Measurements from ENCODE around the gene CNIH3.

CNIH3 gene

GRCh38 chr1:224643653-224644052 is 27.5 kb downstream of the CNIH3 start:
- Histone ChIP-seq H3K4me3 (ENCODE audit: low read length) (no peak overlapping the region), H3K36me3 (ENCODE audit: insufficient read depth, low read length) (no peaks in the 10 kb centered on the region), H3K9me3 (ENCODE audit: insufficient read depth, low read depth, low read length) (no peaks in the 10 kb centered on the region), H3K27me3 (ENCODE audit: insufficient read depth, low read length) (no peaks in the 10 kb centered on the region), H3K27ac (ENCODE audit: low read depth, low read length) (no peak overlapping the region), H3K4me1 (ENCODE audit: insufficient read depth, low read length) (0 out of 2 replicates have a peak, but pooled peaks cover 8% of the 10 kb centered on the region), H3K9ac (ENCODE audit: low read depth, low read length) (no peak overlapping the region)
- WGBS: 88% methylated on average over 5 of the region's 5 CpGs

GRCh38 chr1:224644553-224645154 is 28.5 kb downstream of the CNIH3 start:
- H3K4me1 ChIP-seq (ENCODE audit: insufficient read depth, low read length): 0 out of 2 replicates have a peak, but pooled peaks cover 8% of the 10 kb centered on the region
- H3K4me3 ChIP-seq (ENCODE audit: low read length): no peak overlapping the region
- H3K36me3 ChIP-seq (ENCODE audit: insufficient read depth, low read length): no peaks in the 10 kb centered on the region
- no peaks in the 10 kb centered on the region for H3K27me3 ChIP-seq (ENCODE audit: insufficient read depth, low read length)
- 54% methylated on average over 5 of the region's 5 CpGs for WGBS
- no peak overlapping the region for H3K27ac ChIP-seq (ENCODE audit: low read depth, low read length)
- H3K9ac ChIP-seq (ENCODE audit: low read depth, low read length): no peak overlapping the region
- no peaks in the 10 kb centered on the region for H3K9me3 ChIP-seq (ENCODE audit: insufficient read depth, low read depth, low read length)

- Histone ChIP-seq H3K9me3 (ENCODE audit: insufficient read depth, low read depth, low read length) (no peaks in the 10 kb centered on the region), H3K9ac (ENCODE audit: low read depth, low read length) (no peak overlapping the region), H3K27me3 (ENCODE audit: insufficient read depth, low read length) (no peaks in the 10 kb centered on the region), H3K4me3 (ENCODE audit: low read length) (no peak overlapping the region), H3K36me3 (ENCODE audit: insufficient read depth, low read length) (no peaks in the 10 kb centered on the region), H3K4me1 (ENCODE audit: insufficient read depth, low read length) (peaks cover 4% of the 10 kb centered on the region; the same call in 1 of the 2 replicates), H3K27ac (ENCODE audit: low read depth, low read length) (no peak overlapping the region)
- 94% methylated on average over 2 of the region's 2 CpGs for WGBS
Measured at GRCh38 chr1:224647449-224647848, 31.3 kb downstream of the CNIH3 start.

GRCh38 chr1:224650290-224650689 is 34.2 kb downstream of the CNIH3 start:
- H3K9ac ChIP-seq (ENCODE audit: low read depth, low read length): no peak overlapping the region
- no peaks in the 10 kb centered on the region for H3K27me3 ChIP-seq (ENCODE audit: insufficient read depth, low read length)
- H3K36me3 ChIP-seq (ENCODE audit: insufficient read depth, low read length): no peaks in the 10 kb centered on the region
- H3K4me1 ChIP-seq (ENCODE audit: insufficient read depth, low read length): peaks cover 4% of the 10 kb centered on the region; the same call in 1 of the 2 replicates
- no peak overlapping the region for H3K27ac ChIP-seq (ENCODE audit: low read depth, low read length)
- 93% methylated on average over 3 of the region's 3 CpGs for WGBS
- no peak overlapping the region for H3K4me3 ChIP-seq (ENCODE audit: low read length)
- H3K9me3 ChIP-seq (ENCODE audit: insufficient read depth, low read depth, low read length): no peaks in the 10 kb centered on the region

GRCh38 chr1:224651188-224651587 is 35.1 kb downstream of the CNIH3 start:
- Histone ChIP-seq H3K27ac (ENCODE audit: low read depth, low read length) (no peak overlapping the region), H3K27me3 (ENCODE audit: insufficient read depth, low read length) (no peaks in the 10 kb centered on the region), H3K4me3 (ENCODE audit: low read length) (no peak overlapping the region), H3K9me3 (ENCODE audit: insufficient read depth, low read depth, low read length) (no peaks in the 10 kb centered on the region), H3K9ac (ENCODE audit: low read depth, low read length) (no peak overlapping the region), H3K4me1 (ENCODE audit: insufficient read depth, low read length) (peaks cover 4% of the 10 kb centered on the region; the same call in 1 of the 2 replicates), H3K36me3 (ENCODE audit: insufficient read depth, low read length) (no peaks in the 10 kb centered on the region)
- WGBS: 97% methylated on average over 7 of the region's 7 CpGs

- no peaks in the 10 kb centered on the region for H3K27me3 ChIP-seq (ENCODE audit: insufficient read depth, low read length)
- no peak overlapping the region for H3K27ac ChIP-seq (ENCODE audit: low read depth, low read length)
- H3K9ac ChIP-seq (ENCODE audit: low read depth, low read length): no peak overlapping the region
- no peaks in the 10 kb centered on the region for H3K9me3 ChIP-seq (ENCODE audit: insufficient read depth, low read depth, low read length)
- no peaks in the 10 kb centered on the region for H3K4me1 ChIP-seq (ENCODE audit: insufficient read depth, low read length)
- 97% methylated on average over 10 of the region's 10 CpGs for WGBS
- H3K36me3 ChIP-seq (ENCODE audit: insufficient read depth, low read length): no peaks in the 10 kb centered on the region
- H3K4me3 ChIP-seq (ENCODE audit: low read length): no peak overlapping the region
Measured at GRCh38 chr1:224656392-224656791, 40.3 kb downstream of the CNIH3 start.

GRCh38 chr1:224660074-224660473 is 44.0 kb downstream of the CNIH3 start:
- Histone ChIP-seq H3K4me3 (ENCODE audit: low read length) (no peak overlapping the region), H3K36me3 (ENCODE audit: insufficient read depth, low read length) (no peaks in the 10 kb centered on the region), H3K27me3 (ENCODE audit: insufficient read depth, low read length) (no peaks in the 10 kb centered on the region), H3K4me1 (ENCODE audit: insufficient read depth, low read length) (no peaks in the 10 kb centered on the region), H3K9ac (ENCODE audit: low read depth, low read length) (no peak overlapping the region), H3K9me3 (ENCODE audit: insufficient read depth, low read depth, low read length) (no peaks in the 10 kb centered on the region), H3K27ac (ENCODE audit: low read depth, low read length) (no peak overlapping the region)
- 81% methylated on average over 5 of the region's 5 CpGs for WGBS

- H3K27ac ChIP-seq (ENCODE audit: low read depth, low read length): no peak overlapping the region
- H3K27me3 ChIP-seq (ENCODE audit: insufficient read depth, low read length): no peaks in the 10 kb centered on the region
- 89% methylated on average over 3 of the region's 3 CpGs for whole genome bisulfite sequencing
- H3K36me3 ChIP-seq (ENCODE audit: insufficient read depth, low read length): no peaks in the 10 kb centered on the region
- H3K9me3 ChIP-seq (ENCODE audit: insufficient read depth, low read depth, low read length): no peaks in the 10 kb centered on the region
- H3K4me3 ChIP-seq (ENCODE audit: low read length): no peak overlapping the region
- H3K9ac ChIP-seq (ENCODE audit: low read depth, low read length): no peak overlapping the region
- H3K4me1 ChIP-seq (ENCODE audit: insufficient read depth, low read length): no peaks in the 10 kb centered on the region
Measured at GRCh38 chr1:224662870-224663269, 46.8 kb downstream of the CNIH3 start.

GRCh38 chr1:224665016-224665415 is 48.9 kb downstream of the CNIH3 start:
- H3K27ac ChIP-seq (ENCODE audit: low read depth, low read length): no peak overlapping the region
- H3K9me3 ChIP-seq (ENCODE audit: insufficient read depth, low read depth, low read length): no peaks in the 10 kb centered on the region
- H3K27me3 ChIP-seq (ENCODE audit: insufficient read depth, low read length): no peaks in the 10 kb centered on the region
- H3K36me3 ChIP-seq (ENCODE audit: insufficient read depth, low read length): no peaks in the 10 kb centered on the region
- H3K9ac ChIP-seq (ENCODE audit: low read depth, low read length): no peak overlapping the region
- H3K4me3 ChIP-seq (ENCODE audit: low read length): no peak overlapping the region
- H3K4me1 ChIP-seq (ENCODE audit: insufficient read depth, low read length): no peaks in the 10 kb centered on the region
- 80% methylated on average over 3 of the region's 3 CpGs for WGBS

GRCh38 chr1:224666078-224666477 is 50.0 kb downstream of the CNIH3 start:
- H3K9ac ChIP-seq (ENCODE audit: low read depth, low read length): no peak overlapping the region
- H3K4me3 ChIP-seq (ENCODE audit: low read length): no peak overlapping the region
- no peaks in the 10 kb centered on the region for H3K27me3 ChIP-seq (ENCODE audit: insufficient read depth, low read length)
- H3K9me3 ChIP-seq (ENCODE audit: insufficient read depth, low read depth, low read length): no peaks in the 10 kb centered on the region
- H3K36me3 ChIP-seq (ENCODE audit: insufficient read depth, low read length): no peaks in the 10 kb centered on the region
- no peak overlapping the region for H3K27ac ChIP-seq (ENCODE audit: low read depth, low read length)
- no peaks in the 10 kb centered on the region for H3K4me1 ChIP-seq (ENCODE audit: insufficient read depth, low read length)

- no peak overlapping the region for H3K4me3 ChIP-seq (ENCODE audit: low read length)
- no peak overlapping the region for H3K9ac ChIP-seq (ENCODE audit: low read depth, low read length)
- H3K27me3 ChIP-seq (ENCODE audit: insufficient read depth, low read length): no peaks in the 10 kb centered on the region
- WGBS: 93% methylated on average over 2 of the region's 2 CpGs
- H3K36me3 ChIP-seq (ENCODE audit: insufficient read depth, low read length): no peaks in the 10 kb centered on the region
- no peaks in the 10 kb centered on the region for H3K9me3 ChIP-seq (ENCODE audit: insufficient read depth, low read depth, low read length)
- H3K27ac ChIP-seq (ENCODE audit: low read depth, low read length): no peak overlapping the region
- no peaks in the 10 kb centered on the region for H3K4me1 ChIP-seq (ENCODE audit: insufficient read depth, low read length)
Measured at GRCh38 chr1:224666913-224667312, 50.8 kb downstream of the CNIH3 start.

- Histone ChIP-seq H3K27me3 (ENCODE audit: insufficient read depth, low read length) (no peaks in the 10 kb centered on the region), H3K36me3 (ENCODE audit: insufficient read depth, low read length) (no peaks in the 10 kb centered on the region), H3K4me3 (ENCODE audit: low read length) (no peak overlapping the region), H3K9ac (ENCODE audit: low read depth, low read length) (no peak overlapping the region), H3K4me1 (ENCODE audit: insufficient read depth, low read length) (no peaks in the 10 kb centered on the region), H3K27ac (ENCODE audit: low read depth, low read length) (no peak overlapping the region), H3K9me3 (ENCODE audit: insufficient read depth, low read depth, low read length) (no peaks in the 10 kb centered on the region)
- 91% methylated on average over 3 of the region's 3 CpGs for WGBS
Measured at GRCh38 chr1:224668984-224669383, 52.9 kb downstream of the CNIH3 start.

All from HUES64 (cell line).